ENCODE data around the gene IGFBP7.

The IGFBP7 gene

GRCh38 chr4:57131849-57132742, 21.9 kb upstream of the IGFBP7 start:
- no peak for DNase-seq (ENCODE audit: low spot score)

GRCh38 chr4:57129477-57129876, 19.3 kb upstream of the IGFBP7 start:
- DNase-seq (ENCODE audit: low spot score): no peak

- no peak for DNase-seq (ENCODE audit: low spot score)
Measured at GRCh38 chr4:57127361-57127760, 17.2 kb upstream of the IGFBP7 start.

GRCh38 chr4:57125996-57126395, 15.8 kb upstream of the IGFBP7 start:
- no peak for DNase-seq (ENCODE audit: low spot score)

GRCh38 chr4:57124145-57124544, 14.0 kb upstream of the IGFBP7 start:
- DNase-seq (ENCODE audit: low spot score): no peak

- no peak for DNase-seq (ENCODE audit: low spot score)
Measured at GRCh38 chr4:57122959-57123358, 12.8 kb upstream of the IGFBP7 start.

- DNase-seq (ENCODE audit: low spot score): peak; percentile 87
Measured at GRCh38 chr4:57119054-57119651, 9.0 kb upstream of the IGFBP7 start.

- DNase-seq (ENCODE audit: low spot score): no peak
Measured at GRCh38 chr4:57117491-57117890, 7.3 kb upstream of the IGFBP7 start.

GRCh38 chr4:57116245-57116644, 6.1 kb upstream of the IGFBP7 start:
- no peak for DNase-seq (ENCODE audit: low spot score)

GRCh38 chr4:57114973-57115372, 4.8 kb upstream of the IGFBP7 start:
- no peak for DNase-seq (ENCODE audit: low spot score)

- no peak for DNase-seq (ENCODE audit: low spot score)
Measured at GRCh38 chr4:57113870-57114269, 3.7 kb upstream of the IGFBP7 start.

- peak; percentile 56 for DNase-seq (ENCODE audit: low spot score)
Measured at GRCh38 chr4:57110640-57111511, 691 bp upstream of the IGFBP7 start.

- no peak for DNase-seq (ENCODE audit: low spot score)
Measured at GRCh38 chr4:57109411-57109846, 756 bp downstream of the IGFBP7 start.

- no peak for DNase-seq (ENCODE audit: low spot score)
Measured at GRCh38 chr4:57106181-57106580, 4.0 kb downstream of the IGFBP7 start.

GRCh38 chr4:57104706-57105560, 5.3 kb downstream of the IGFBP7 start:
- DNase-seq (ENCODE audit: low spot score): no peak

- no peak for DNase-seq (ENCODE audit: low spot score)
Measured at GRCh38 chr4:57103051-57103450, 7.1 kb downstream of the IGFBP7 start.

GRCh38 chr4:57102050-57102624, 8.0 kb downstream of the IGFBP7 start:
- DNase-seq (ENCODE audit: low spot score): no peak

GRCh38 chr4:57100979-57101651, 9.1 kb downstream of the IGFBP7 start:
- no peak for DNase-seq (ENCODE audit: low spot score)

GRCh38 chr4:57099363-57099762, 10.8 kb downstream of the IGFBP7 start:
- DNase-seq (ENCODE audit: low spot score): no peak

- DNase-seq (ENCODE audit: low spot score): no peak
Measured at GRCh38 chr4:57098941-57099340, 11.2 kb downstream of the IGFBP7 start.

- no peak for DNase-seq (ENCODE audit: low spot score)
Measured at GRCh38 chr4:57098415-57098814, 11.8 kb downstream of the IGFBP7 start.
